ENCODE results near the gene MRPS24.
"Not testable (repeated sequence)": the region's sequence is repeated elsewhere in the genome, so short reads cannot be mapped to it uniquely, and the experiment has no call there.

The MRPS24 gene

DNA sequence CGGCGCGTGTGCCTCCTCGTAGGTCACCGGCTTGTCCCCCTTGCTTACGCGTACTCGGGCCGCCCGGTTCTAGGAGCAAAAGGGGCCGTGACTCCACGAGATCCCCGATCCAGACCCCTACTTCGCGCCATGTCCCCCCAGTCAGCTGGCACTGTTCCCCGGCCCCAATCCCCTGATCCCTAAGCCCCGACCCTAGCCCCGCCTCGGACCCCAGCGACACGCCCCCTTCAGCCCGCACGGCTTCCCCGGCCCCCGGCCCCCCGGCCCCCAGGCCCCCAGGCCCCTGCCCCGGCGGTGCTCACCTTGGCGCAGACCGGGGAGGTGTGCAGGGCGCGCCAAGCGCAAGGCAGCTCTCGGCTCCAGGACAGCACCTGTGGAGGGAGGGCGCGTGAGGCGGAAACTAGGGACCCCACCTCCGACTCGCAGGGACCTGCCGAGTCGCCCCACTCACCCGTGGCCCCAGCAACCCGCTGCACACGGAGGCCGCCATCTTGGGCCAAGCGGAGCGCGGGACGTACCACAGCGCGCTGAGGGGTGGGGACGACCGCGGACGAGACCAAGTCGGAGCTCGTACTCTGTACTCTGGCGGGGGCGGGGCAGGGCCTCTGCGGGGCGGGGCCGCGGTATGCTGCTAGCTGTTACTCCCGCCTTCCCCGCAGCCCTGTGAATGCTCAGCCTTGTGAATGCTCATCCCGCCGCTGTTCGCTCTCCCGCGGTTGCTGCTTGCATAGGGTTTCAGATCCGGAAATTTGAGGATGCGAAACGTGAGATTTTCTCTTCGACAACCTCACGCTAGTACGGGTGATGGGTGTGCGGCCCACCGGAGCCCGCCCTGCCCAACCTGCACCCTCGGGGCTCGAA is at the start of gene MRPS24:
TSS of gene MRPS24 (minus strand) at position 512 of the 861 bp plus-strand sequence. CDS start at position 490, 22 bp downstream.
- DNase-seq = peak; percentile 99

DNA sequence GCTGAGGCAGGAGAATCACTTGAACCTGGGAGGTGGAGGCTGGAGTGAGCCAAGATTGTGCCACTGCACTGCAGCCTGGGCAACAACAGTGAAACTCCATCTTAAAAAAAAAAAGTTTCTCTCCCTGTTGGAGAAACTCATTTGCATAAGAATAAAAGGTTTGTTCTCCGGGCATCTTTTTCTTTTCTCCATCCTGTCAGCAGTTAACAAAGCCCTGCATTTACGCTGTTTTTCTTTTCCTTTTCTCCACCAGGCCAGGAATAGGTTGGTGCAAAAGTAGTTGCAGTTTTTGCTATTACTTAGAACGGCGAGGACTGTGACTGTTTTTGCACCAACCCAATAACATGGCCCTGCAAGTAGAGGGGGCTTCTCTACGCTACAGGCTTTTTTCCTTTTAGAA is 46.6 kb upstream of the MRPS24 start:
- no peak for DNase-seq

DNA sequence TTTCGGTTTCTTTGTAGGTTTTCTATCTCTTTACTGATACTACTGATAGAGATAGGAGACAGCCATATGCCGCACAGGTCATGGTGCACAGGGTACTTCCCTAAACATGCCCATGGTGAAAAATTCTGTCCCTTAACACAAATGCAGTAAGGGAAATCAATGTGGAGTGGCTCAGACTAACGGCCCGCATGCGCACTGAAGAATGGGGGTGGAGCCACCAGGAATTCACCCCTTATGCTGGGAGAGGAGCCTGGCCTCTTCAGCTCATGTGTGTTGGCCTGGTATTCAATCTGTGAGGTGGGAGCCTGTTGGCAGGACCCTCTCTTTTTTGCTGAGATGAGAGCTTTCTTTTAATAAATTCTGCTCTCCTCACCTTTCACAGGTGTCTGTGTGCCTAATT is 45.5 kb upstream of the MRPS24 start:
- no peak for DNase-seq

DNA sequence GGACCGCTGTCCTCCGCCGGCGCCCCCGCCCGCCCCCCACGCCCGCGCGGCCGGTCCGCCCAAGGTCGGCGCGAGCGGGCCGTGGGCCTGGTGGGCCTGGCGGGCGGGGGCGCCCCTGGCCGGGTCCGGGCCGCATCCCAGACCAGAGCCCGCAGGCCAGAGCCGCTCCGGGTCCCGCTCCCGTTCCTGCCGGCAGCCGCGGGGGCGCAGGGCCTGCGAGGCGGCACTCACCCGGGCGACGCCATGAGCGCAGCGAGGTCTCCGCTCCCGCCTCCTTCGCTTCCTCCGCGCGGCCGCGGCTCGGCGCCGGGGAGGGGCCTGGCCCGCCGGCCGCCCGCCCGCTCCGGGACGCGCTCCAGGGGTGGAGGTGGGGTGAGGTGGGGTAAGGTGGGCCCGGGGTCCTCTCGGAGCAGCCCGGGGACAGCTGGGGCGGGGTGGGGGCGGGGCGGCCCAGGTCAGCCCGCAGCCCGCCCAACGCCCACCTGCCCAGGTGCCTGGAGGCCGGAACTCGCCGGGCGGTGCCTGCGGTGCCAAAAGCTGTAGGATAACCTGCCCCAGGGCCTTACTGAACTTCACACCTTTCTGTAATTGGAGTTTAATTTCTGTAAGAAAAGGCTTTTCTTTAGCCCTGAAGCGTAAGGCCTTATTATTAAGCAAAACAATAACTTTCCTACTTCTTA is 37.2 kb upstream of the MRPS24 start, which contains the start of gene URGCP:
TSS of gene URGCP (minus strand) at position 266 of the 680 bp plus-strand sequence. CDS start at position 245, 21 bp downstream.
- peak; percentile 32 to 55 for DNase-seq

DNA sequence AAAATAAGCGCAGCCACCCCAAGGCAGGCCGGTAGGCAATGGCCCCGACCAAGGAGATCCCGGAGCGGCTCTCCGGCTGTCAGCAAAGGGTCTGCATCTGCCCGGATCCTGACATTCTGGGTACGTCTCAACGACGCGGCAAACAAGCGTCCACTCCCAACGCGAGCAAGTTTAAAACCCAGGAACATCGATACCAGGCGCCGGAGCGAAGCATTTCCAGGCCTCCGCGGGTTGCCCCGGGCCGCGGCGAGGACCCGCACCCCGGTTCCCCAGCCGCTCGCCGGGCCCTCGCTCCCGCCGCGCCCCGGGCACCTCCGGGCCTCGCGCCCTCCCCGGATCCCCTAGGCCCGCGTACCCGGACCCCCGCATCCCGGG is 36.6 kb upstream of the MRPS24 start:
- DNase-seq = peak; percentile 23 to 35

DNA sequence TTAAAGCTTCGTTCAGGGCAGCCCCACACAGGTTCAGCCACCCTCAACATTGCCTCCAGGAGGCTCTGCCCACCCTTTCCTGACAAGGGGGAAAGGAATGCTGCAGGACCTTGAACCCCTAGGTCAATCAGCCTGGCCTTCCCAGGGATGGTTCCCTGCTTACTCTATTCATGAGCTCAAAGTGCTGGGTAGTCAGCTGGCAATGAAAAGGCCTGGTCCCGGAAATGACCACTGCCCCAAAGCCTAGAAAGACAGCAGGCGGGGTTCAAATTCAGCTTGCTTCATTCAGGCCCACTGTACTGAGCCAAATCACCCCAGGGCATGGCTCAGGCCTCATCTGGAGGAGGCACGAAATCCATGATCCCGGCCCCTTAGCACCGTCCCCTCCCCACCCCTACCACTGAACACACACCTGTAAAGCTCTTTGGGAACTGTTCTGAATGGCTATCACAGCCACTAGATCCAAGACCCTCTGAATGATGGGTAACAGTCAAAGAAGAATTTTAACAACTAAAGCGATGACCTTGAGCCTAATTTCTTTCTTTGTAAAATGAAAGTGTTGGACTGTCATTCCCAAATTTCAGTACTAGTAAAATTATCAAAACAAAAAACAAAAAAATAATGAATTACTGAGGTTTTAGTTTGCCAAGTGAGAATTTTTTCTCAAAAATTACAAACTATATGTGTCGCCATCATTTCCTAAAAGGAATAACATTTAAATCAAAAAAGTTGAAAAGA is 36.1 kb upstream of the MRPS24 start:
- no peak for DNase-seq

DNA sequence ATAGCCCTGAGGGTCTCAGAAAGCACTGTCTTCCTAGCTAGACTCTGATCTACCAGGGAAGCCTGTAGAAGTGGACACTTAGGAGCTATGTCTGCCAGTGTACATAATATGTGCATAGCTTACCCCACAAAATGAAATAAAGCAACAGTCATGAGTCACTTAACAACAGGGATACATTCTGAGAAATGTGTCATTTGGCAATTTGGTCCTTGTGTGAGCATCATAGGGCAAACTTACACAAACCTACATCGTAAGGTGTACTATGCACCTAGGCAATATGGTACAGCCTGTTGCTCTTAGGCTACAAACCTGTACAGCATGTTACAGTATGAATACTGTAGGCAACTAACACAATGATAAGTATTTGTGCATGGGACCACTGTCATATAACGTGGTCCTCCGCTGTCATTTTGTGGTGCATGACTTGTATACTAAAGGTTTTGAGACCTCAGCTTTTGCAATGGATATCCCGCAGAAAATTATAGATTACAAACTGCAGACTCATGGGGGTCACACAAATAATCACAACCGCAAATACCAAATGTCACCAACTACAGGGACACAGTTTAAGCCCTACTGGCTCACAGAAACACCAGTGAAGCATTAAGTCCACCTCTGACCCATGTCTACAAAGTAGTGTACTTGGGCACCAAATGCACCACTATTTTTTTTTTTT is 35.4 kb upstream of the MRPS24 start:
- no peak for DNase-seq

DNA sequence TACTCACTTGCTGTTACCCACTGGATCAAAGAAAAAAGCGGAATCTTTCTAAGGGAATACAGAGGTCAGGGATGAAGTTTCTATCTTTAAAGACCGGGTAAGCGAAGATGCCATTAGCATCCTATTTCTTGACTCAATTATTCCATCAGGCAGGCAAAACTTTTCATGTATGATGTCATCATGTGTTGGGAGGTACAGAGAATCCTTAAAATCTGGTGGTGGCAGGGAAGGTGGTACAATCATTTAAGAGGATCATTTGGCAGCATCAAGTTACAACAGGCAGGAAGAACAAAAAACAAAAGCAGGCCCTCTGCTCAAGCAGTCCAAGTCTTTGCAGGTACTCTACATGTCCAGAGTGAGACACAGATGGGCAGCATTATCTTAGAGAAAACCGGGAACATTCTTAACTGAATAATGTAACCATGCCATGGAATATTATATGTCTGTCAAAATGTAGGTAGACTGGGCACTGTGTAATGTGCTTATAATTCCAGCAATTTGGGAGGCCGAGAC is 33.3 kb upstream of the MRPS24 start:
- no peak for DNase-seq

DNA sequence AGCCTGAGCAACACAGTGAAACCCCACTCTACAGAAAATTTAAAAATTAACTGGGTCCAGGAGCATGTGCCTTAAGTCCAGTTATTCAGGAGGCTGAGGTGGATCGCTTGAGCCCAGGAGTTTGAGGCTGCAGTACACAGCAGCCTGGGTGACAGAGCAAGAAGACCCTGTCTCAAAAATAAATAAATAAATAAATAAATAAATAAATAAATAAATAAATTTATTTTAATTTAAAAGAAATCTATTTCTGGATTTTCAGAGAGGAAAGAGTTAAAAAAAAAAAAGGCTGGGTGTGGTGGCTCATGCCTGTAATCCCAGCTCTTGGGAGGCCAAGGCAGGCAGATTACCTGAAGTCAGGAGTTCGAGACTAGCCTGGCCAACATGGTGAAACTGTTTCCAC is 29.3 kb upstream of the MRPS24 start:
- not testable (repeated sequence) for DNase-seq

DNA sequence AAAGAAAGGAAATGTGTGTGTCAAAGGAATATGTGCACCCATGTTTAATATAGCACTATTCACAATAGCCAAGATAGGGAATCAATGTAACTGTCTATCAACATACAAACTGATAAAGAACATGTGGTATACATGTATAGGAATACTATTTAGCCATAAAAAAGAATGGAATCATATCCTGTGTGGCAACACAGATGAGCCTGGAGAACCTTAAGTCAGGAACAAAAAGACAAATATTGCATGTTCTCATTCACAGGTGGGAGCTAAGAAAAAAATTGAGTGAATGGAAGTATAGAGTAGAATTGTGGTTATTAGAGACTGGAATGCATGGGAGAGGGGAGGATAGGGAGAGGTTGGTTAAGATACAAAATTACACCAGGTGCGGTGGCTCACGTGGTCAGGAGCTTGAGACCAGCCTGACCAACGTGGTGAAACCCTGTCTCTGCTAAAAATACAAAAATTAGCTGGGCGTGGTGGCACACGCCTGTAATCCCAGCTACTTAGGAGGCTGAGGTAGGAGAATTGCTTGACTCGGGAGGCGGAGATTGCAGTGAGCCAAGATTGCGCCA is 26.6 kb upstream of the MRPS24 start:
- DNase-seq = no peak

DNA sequence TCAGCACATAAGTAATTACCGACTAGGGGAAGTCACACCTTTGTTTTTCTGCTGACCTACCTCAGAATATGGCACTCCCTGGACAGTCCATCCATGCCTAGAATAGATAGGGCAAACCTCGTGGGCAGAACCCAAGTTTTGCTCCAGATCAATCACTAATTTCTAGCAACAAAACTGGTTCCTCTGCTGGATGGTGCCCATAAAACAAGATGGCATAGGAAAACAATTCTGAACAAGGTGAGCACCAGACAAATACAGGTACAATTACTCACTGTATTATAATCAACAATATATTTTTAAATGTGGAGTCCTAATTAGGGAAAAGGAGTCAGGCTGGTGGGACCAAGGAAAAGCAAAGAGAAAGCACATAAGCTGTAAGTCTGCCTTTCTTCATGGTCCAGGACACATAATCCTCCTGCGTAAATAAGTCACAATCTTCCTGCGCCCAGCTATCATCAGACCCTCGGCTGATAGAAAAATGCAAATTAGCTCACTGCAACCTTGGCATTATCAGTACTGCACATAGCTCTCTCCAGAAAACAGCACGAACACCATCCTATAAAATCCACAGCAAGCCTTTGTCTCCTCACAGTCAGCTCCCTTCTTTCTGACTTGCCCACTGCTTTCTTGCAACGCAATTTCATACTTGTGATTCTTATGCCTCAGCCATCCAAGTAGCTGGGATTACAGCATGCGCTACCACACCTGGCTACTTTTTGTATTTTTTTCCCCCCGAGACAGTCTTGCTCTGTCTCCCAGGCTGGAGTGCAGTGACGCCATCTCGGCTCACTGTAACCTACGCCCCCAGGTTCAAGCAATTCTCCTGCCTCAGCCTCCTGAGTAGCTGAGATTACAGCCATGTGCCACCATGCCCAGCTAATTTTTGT is 22.0 kb upstream of the MRPS24 start:
- no peak for DNase-seq

DNA sequence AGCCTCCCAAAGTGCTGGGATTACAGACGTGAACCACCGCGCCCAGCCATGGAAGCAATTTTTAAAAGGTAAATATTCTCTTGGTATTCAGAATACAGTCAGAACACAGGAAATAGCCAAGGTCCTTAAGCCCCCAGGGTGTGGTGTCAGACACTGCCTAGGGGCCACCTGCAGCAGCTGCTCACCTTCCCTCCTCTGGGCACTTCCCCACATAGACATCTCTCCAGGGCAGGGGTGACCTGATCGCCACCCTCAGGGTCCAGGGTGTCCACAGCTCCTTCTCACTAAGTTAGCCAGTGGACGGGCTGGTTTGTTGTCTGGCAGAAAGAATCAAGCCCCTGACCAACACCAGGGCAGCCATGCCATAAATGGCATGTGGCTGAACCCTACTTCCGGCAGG is 21.2 kb upstream of the MRPS24 start:
- DNase-seq = no peak

DNA sequence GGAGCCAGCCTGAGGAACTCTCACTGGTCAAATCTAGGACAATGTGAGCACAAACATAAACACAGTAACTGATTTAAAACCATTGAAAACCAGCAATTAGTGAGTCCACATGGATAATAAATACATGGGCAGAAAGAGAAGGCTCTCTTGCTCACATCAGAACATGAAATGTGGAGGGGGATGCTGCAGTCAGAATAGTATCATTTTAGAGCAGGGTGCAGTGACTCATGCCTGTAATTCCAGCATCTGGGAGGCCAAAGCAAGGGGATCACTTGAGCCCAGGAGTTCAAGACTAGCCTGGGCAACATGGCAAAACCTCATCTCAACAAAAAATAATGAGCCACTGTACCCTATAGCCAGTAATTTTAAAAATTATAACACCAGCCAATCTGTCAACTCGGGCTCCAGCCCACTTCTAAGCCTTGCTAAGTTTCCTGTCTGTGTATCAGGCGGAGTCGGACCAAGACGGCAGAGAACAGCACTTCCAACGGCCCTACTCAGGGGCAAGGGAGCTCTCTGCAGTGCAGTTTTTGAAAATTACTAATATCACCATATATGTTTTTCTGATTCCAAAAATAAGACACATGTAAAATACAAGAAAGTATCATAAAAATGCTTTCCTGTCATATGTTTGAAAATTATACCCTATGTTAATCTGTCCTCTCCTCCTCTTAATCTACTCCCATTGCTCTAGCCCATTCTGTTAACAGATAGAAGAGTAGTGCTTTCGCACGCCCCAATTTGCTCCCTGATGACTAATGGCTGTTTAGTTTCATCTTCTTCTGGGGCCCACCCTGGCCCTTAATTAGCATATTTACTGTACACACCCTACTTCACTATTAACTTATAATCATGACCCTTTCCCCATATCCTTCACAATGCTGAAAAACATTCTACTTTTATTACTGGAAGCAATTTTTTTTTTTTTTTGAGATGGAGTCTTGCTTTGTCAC is 20.0 kb upstream of the MRPS24 start:
- DNase-seq = no peak

DNA sequence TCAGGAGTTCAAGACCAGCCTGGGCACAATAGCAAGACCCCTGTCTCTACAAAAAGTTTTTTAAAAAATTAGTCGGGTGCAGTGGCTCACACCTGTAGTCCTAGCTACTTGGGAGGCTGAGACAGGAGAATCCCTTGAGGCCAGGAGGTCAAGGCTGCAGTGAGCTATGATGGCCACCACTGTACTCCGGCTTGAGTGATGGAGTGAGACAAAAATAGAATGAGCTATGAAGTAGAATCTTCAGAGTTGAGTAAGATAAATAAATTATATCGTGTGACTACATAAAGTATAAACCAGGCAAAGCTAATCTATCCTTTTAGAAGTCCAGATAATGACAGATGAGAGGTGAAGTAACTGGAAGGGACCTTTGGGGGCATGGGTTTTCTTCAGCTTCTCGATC is 15.3 kb upstream of the MRPS24 start:
- no peak for DNase-seq

DNA sequence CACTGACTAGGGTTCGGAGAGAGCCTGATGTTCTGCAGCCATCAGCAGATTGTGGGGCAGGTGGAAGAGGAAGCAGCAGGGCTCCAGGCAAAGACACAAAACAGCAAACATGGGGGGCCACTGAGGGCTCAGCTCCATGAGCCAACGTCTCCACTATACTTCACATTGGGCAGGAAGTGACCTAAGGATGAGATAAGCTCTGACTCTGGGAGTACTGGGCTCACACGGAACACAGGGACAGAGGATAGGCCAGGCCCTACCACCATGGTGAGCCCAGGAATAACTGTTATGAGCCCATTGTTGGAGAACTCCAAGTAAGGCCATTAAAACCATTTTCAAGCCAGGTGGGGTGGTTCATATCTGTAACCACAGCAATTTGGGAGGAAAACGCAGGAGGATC is 14.9 kb upstream of the MRPS24 start:
- no peak for DNase-seq

DNA sequence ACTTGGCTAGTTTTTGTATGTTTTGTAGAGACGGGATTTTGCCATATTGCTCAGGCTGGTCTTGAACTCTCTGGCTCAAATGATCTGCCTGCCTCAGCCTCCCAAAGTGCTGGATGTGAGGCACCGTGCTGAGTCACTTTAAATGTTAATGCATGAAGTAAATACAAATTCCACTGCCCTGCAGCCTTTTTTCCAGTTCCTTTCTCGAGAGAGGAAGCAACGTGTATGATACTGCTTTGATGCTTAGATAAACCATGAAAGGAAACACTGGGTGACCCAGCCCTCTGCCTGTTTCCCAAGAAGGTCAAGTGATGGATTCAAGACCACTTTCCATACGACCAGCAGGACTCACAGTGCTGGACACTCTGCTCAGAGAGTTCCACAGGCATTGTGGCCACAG is 11.3 kb upstream of the MRPS24 start:
- DNase-seq = no peak

DNA sequence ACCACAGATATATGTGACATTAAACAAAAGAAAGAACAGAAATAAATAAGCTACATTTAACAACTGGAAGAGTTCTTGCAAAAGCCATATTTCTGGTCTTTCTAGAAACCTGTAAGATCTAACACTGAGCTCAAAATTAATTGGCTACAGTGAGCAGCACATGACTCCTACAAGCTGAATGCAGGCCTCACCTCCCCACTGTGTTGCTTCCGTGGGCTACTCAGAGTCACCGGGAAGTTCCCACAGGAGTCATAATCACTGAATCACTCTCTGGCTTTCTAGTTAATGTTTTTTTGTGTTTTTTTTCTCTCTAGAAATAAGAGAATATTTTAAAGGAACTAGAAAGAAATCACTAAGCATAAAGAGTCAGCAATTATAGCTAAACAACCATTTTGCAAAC is 10.2 kb upstream of the MRPS24 start:
- DNase-seq = no peak

DNA sequence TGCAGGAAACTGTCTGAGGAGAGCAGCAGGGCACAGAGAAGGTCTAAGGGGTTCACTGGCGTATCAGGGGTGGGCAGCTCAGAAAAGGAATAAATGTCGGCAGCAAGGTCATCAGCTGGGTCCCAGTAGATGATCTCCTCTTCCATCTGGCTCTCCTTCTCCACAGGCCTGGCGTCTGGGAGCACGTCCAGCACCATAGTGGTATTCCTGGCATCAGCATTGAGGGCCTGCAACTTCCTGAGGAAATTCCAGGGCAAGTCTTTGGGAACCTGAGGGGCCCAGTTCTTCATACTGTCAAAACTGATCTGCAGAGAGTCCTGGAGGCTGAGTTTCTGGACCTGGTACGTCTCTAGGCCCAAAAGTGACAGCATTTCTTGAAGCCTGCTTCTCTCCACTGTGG is 9.6 kb upstream of the MRPS24 start:
- no peak for DNase-seq

DNA sequence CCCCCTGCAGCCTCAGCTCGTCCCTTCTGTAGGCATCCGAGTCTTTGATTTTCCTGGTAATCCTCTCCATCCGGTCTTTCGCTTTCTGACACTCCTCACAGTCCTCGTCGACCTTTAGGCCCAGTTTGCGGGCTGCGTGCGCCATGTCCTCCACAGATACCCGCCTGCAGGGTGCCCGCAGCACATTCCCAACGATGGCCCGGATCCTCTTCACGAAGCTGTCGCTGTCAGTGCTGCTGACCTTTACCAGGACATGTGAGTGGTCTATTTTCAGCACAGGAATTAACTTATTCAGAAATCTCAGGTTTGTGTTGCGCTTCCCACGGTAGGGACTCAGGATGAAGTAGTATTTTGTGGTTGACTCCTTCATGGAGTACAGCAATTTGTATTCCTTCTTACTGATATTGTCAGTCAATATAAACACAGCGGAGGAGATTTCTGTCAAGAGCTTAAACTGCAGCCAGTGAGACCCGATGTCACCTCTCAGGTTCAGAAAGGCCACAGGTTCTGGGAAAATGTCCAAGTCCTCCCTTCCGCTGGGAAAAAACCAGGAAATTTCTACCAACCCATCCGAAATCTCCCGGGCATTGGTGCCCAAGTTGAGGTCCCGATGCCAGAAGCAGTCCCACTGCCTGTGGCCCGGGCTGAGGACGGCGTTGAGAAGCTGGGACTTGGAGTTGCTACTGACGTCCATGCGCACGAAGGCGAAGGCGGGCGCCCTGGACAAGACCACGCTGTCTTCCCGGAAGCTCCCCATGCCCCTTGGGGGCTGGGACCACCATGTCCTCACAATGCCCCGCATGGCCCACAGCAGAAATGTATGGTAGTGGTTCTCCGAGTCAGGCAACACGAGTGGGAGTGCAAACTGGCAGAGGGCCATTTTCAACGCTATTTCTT is 8.9 kb upstream of the MRPS24 start:
- no peak for DNase-seq
